ENCODE data around the gene KRTAP19-6.
"Not testable (repeated sequence)": the region's sequence is repeated elsewhere in the genome, so short reads cannot be mapped to it uniquely, and the experiment has no call there.

The KRTAP19-6 gene

GRCh38 chr21:30561264-30561895 lies 19.7 kb upstream of the KRTAP19-6 start, which contains the start of gene KRTAP19-7:
Gene KRTAP19-7, minus strand, starts transcription at chr21:30561314. Its CDS starts 25 bp downstream, at chr21:30561289.
- Histone ChIP-seq H3K9ac (ENCODE audit: low read depth in 1 of 2, low read length in 2 of 2) (no peak within 1 kb of the TSS), H3K27ac (ENCODE audit: low read depth in 2 of 2, low read length in 2 of 2) (no peak within 1 kb of the TSS), H3K36me3 (ENCODE audit: control insufficient read depth in 2 of 2, insufficient read depth in 2 of 2, low read length in 2 of 2) (no peaks in the 10 kb centered on the region), H3K4me3 (ENCODE audit: low read length in 2 of 2) (no peak within 1 kb of the TSS), H3K4me1 (ENCODE audit: control insufficient read depth in 2 of 2, insufficient read depth in 2 of 2, low read length in 2 of 2) (no peaks in the 10 kb centered on the region), H3K27me3 (ENCODE audit: control insufficient read depth in 2 of 2, insufficient read depth in 2 of 2, low read length in 2 of 2) (no peaks in the 10 kb centered on the region), H3K9me3 (ENCODE audit: control insufficient read depth in 2 of 2, low read length in 2 of 2) (no peaks in the 10 kb centered on the region)

- Histone ChIP-seq H3K9ac (ENCODE audit: low read depth in 1 of 2, low read length in 2 of 2) (no peak overlapping the region), H3K27ac (ENCODE audit: low read depth in 2 of 2, low read length in 2 of 2) (no peak overlapping the region), H3K27me3 (ENCODE audit: control insufficient read depth in 2 of 2, insufficient read depth in 2 of 2, low read length in 2 of 2) (no peaks in the 10 kb centered on the region), H3K4me3 (ENCODE audit: low read length in 2 of 2) (no peak overlapping the region), H3K4me1 (ENCODE audit: control insufficient read depth in 2 of 2, insufficient read depth in 2 of 2, low read length in 2 of 2) (no peaks in the 10 kb centered on the region), H3K36me3 (ENCODE audit: control insufficient read depth in 2 of 2, insufficient read depth in 2 of 2, low read length in 2 of 2) (no peaks in the 10 kb centered on the region), H3K9me3 (ENCODE audit: control insufficient read depth in 2 of 2, low read length in 2 of 2) (no peaks in the 10 kb centered on the region)
These were observed 13.4 kb upstream of the KRTAP19-6 start for GRCh38 chr21:30555095-30555494.

DNA sequence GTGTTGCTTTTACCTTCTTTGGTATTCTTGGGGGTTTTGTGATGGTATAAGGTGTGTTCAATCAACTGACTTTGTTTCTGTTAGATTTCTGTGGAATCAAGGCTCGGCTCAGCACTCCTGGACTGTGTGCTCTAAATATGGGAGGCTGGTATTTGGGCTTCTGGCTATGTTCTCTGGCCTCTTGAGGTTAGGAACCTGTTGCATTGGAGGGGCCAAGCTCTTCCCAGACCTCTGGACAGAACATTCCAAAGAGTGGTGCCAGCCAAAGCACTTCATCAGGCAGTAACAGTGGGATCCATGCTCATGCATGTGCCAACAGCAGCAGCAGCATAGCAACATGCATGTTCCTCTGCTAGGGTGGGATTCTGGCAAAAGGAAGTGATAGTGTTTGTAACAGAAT lies 11.1 kb upstream of the KRTAP19-6 start:
- Histone ChIP-seq H3K36me3 (ENCODE audit: control insufficient read depth in 2 of 2, insufficient read depth in 2 of 2, low read length in 2 of 2) (no peaks in the 10 kb centered on the region), H3K9me3 (ENCODE audit: control insufficient read depth in 2 of 2, low read length in 2 of 2) (no peaks in the 10 kb centered on the region), H3K4me1 (ENCODE audit: control insufficient read depth in 2 of 2, insufficient read depth in 2 of 2, low read length in 2 of 2) (no peaks in the 10 kb centered on the region), H3K27me3 (ENCODE audit: control insufficient read depth in 2 of 2, insufficient read depth in 2 of 2, low read length in 2 of 2) (no peaks in the 10 kb centered on the region), H3K27ac (ENCODE audit: low read depth in 2 of 2, low read length in 2 of 2) (no peak overlapping the region), H3K9ac (ENCODE audit: low read depth in 1 of 2, low read length in 2 of 2) (no peak overlapping the region), H3K4me3 (ENCODE audit: low read length in 2 of 2) (no peak overlapping the region)

DNA sequence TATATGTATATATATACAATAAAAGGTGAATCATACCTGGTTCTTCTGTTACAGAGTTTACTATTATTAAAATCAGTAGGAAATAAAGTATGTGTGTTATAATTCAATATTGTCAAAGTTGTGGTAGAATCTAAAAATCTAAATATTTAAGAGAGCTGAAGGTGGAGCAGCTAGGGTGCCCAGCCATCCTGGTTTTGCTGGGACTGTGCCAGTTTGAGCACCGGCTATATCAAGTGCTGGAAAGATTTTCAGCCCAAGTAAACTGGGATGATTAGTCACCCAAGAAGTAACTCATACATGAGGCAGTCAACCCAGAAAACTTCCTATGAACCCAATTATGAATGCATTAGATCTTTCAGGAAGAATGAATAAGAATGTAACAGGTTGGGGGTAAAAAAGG lies 22.8 kb downstream of the KRTAP19-6 start:
- Histone ChIP-seq H3K27ac (ENCODE audit: low read depth in 2 of 2, low read length in 2 of 2) (no peak overlapping the region), H3K9ac (ENCODE audit: low read depth in 1 of 2, low read length in 2 of 2) (no peak overlapping the region), H3K36me3 (ENCODE audit: control insufficient read depth in 2 of 2, insufficient read depth in 2 of 2, low read length in 2 of 2) (no peaks in the 10 kb centered on the region), H3K4me3 (ENCODE audit: low read length in 2 of 2) (no peak overlapping the region), H3K9me3 (ENCODE audit: control insufficient read depth in 2 of 2, low read length in 2 of 2) (no peaks in the 10 kb centered on the region), H3K4me1 (ENCODE audit: control insufficient read depth in 2 of 2, insufficient read depth in 2 of 2, low read length in 2 of 2) (no peaks in the 10 kb centered on the region), H3K27me3 (ENCODE audit: control insufficient read depth in 2 of 2, insufficient read depth in 2 of 2, low read length in 2 of 2) (no peaks in the 10 kb centered on the region)

DNA sequence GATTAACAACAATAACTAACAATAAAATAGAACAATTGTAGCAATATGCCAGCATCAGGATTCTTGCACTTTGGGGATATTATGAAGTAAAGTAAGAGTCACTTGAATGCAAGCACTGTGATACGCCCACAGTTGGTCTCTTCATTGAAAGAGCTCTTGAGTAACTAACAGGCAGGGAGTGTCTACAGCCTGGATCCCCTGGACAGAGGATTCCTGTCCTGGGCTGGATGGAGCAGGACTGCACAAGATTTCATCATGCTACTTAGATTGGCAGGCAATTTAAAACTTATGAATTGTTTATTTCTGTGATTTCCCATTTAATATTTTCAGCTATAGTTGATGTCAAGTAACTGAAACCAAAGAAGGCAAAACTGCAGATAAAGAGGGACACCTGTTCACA lies 26.0 kb downstream of the KRTAP19-6 start:
- Histone ChIP-seq H3K9me3 (ENCODE audit: control insufficient read depth in 2 of 2, low read length in 2 of 2) (no peaks in the 10 kb centered on the region), H3K4me3 (ENCODE audit: low read length in 2 of 2) (no peak overlapping the region), H3K9ac (ENCODE audit: low read depth in 1 of 2, low read length in 2 of 2) (no peak overlapping the region), H3K27me3 (ENCODE audit: control insufficient read depth in 2 of 2, insufficient read depth in 2 of 2, low read length in 2 of 2) (no peaks in the 10 kb centered on the region), H3K36me3 (ENCODE audit: control insufficient read depth in 2 of 2, insufficient read depth in 2 of 2, low read length in 2 of 2) (no peaks in the 10 kb centered on the region), H3K4me1 (ENCODE audit: control insufficient read depth in 2 of 2, insufficient read depth in 2 of 2, low read length in 2 of 2) (no peaks in the 10 kb centered on the region), H3K27ac (ENCODE audit: low read depth in 2 of 2, low read length in 2 of 2) (no peak overlapping the region)

GRCh38 chr21:30505621-30506205 lies 36.0 kb downstream of the KRTAP19-6 start:
- H3K36me3 ChIP-seq (ENCODE audit: control insufficient read depth in 2 of 2, insufficient read depth in 2 of 2, low read length in 2 of 2); H3K9ac ChIP-seq (ENCODE audit: low read depth in 1 of 2, low read length in 2 of 2); H3K27ac ChIP-seq (ENCODE audit: low read depth in 2 of 2, low read length in 2 of 2); H3K4me1 ChIP-seq (ENCODE audit: control insufficient read depth in 2 of 2, insufficient read depth in 2 of 2, low read length in 2 of 2); H3K4me3 ChIP-seq (ENCODE audit: low read length in 2 of 2); H3K27me3 ChIP-seq (ENCODE audit: control insufficient read depth in 2 of 2, insufficient read depth in 2 of 2, low read length in 2 of 2); H3K9me3 ChIP-seq (ENCODE audit: control insufficient read depth in 2 of 2, low read length in 2 of 2): not testable (repeated sequence)

DNA sequence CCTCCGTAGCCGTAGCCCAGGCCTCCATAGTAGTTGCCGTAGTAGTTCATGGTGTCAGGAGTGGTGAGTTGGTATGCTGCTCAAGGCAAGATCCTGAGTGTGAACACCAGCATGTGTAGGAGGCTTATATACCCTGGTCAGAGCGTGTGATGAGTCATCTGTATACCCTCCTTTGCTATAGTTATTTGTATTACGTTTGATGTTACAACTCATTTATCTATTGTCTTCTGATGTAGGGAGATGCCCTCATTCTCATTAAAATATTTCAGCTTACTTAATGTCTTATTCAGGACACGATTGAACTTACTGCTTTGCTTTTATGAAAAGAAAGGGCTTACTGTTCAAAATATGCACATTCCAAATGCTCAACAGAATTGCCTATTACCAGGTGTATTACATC lies 39.6 kb downstream of the KRTAP19-6 start, which contains the start of gene KRTAP19-5:
Gene KRTAP19-5, minus strand, starts transcription at position 101 of the 400 bp plus-strand sequence. Its CDS starts 51 bp downstream, at position 50.
- no peak within 1 kb of the TSS for H3K4me3 ChIP-seq (ENCODE audit: low read length in 2 of 2)
- no peaks in the 10 kb centered on the region for H3K36me3 ChIP-seq (ENCODE audit: control insufficient read depth in 2 of 2, insufficient read depth in 2 of 2, low read length in 2 of 2)
- no peaks in the 10 kb centered on the region for H3K4me1 ChIP-seq (ENCODE audit: control insufficient read depth in 2 of 2, insufficient read depth in 2 of 2, low read length in 2 of 2)
- H3K27me3 ChIP-seq (ENCODE audit: control insufficient read depth in 2 of 2, insufficient read depth in 2 of 2, low read length in 2 of 2) = no peaks in the 10 kb centered on the region
- H3K27ac ChIP-seq (ENCODE audit: low read depth in 2 of 2, low read length in 2 of 2) = no peak within 1 kb of the TSS
- H3K9me3 ChIP-seq (ENCODE audit: control insufficient read depth in 2 of 2, low read length in 2 of 2) = no peaks in the 10 kb centered on the region
- no peak within 1 kb of the TSS for H3K9ac ChIP-seq (ENCODE audit: low read depth in 1 of 2, low read length in 2 of 2)

DNA sequence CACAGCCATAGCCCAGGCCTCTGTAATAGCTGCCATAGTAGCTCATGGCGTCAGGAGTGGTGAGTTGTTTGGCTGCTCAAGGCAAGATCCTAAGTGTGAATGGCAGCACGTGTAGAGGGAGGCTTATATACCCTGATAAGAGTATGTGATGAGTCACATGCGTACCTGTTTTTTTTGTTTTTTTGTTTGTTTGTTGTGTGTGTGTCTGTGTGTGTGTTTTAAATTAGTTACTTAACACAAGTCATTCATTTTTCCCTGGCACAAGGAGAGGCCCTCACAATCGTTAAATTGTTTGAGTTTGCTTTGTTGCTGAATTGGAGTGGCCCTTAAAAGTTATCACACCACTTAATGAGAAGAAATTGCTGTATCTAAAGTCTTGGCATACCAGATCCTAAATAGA lies 44.6 kb downstream of the KRTAP19-6 start, which contains the start of gene KRTAP19-4:
Gene KRTAP19-4, minus strand, starts transcription at position 101 of the 400 bp plus-strand sequence. Its CDS starts 55 bp downstream, at position 46.
- Histone ChIP-seq H3K27me3 (ENCODE audit: control insufficient read depth in 2 of 2, insufficient read depth in 2 of 2, low read length in 2 of 2) (no peaks in the 10 kb centered on the region), H3K36me3 (ENCODE audit: control insufficient read depth in 2 of 2, insufficient read depth in 2 of 2, low read length in 2 of 2) (no peaks in the 10 kb centered on the region), H3K9ac (ENCODE audit: low read depth in 1 of 2, low read length in 2 of 2) (no peak within 1 kb of the TSS), H3K9me3 (ENCODE audit: control insufficient read depth in 2 of 2, low read length in 2 of 2) (peaks cover 0 to 3% of the 10 kb centered on the region in 2 donors), H3K4me1 (ENCODE audit: control insufficient read depth in 2 of 2, insufficient read depth in 2 of 2, low read length in 2 of 2) (no peaks in the 10 kb centered on the region), H3K4me3 (ENCODE audit: low read length in 2 of 2) (no peak within 1 kb of the TSS), H3K27ac (ENCODE audit: low read depth in 2 of 2, low read length in 2 of 2) (no peak within 1 kb of the TSS)

- Histone ChIP-seq H3K27ac (ENCODE audit: low read depth in 2 of 2, low read length in 2 of 2) (no peak within 1 kb of the TSS), H3K36me3 (ENCODE audit: control insufficient read depth in 2 of 2, insufficient read depth in 2 of 2, low read length in 2 of 2) (no peaks in the 10 kb centered on the region), H3K4me1 (ENCODE audit: control insufficient read depth in 2 of 2, insufficient read depth in 2 of 2, low read length in 2 of 2) (no peaks in the 10 kb centered on the region), H3K27me3 (ENCODE audit: control insufficient read depth in 2 of 2, insufficient read depth in 2 of 2, low read length in 2 of 2) (no peaks in the 10 kb centered on the region), H3K9me3 (ENCODE audit: control insufficient read depth in 2 of 2, low read length in 2 of 2) (peaks cover 0 to 5% of the 10 kb centered on the region in 2 donors), H3K4me3 (ENCODE audit: low read length in 2 of 2) (no peak within 1 kb of the TSS), H3K9ac (ENCODE audit: low read depth in 1 of 2, low read length in 2 of 2) (no peak within 1 kb of the TSS)
These were observed 49.7 kb downstream of the KRTAP19-6 start, which contains the start of gene KRTAP19-3 for GRCh38 chr21:30491963-30492428. Gene KRTAP19-3, minus strand, starts transcription at chr21:30492013. Its CDS starts 56 bp downstream, at chr21:30491957.
